Thyroid gland (tissue), 4 donors: ENCODE measurements around the gene MICALL1.
A peak's percentile ranks its signal among the peaks of the same experiment; 100 is the strongest.

Experiments
- POLR2A ChIP-seq, 2 donors: fragments of 450-650 bp; IDR thresholded peaks; one replicate each; pipeline ENCODE4 v1.6.1; 2017; ENCODE audit warnings: antibody characterized with exemption in 2 of 2, mild to moderate bottlenecking in 2 of 2, moderate library complexity in 1 of 2
- TF ChIP-seq, protein P1 (sequence below), 6 experiments: fragments of 200-600 bp in 3 of 6; fragments of 450-650 bp in 3 of 6; sonication (generic) in 3 of 6; IDR thresholded peaks; one replicate each; pipeline ENCODE4 v1.5.1; 2016 to 2019; ENCODE audit warnings: antibody characterized with exemption in 6 of 6, mild to moderate bottlenecking in 2 of 6, inconsistent platforms in 1 of 6, moderate library complexity in 1 of 6

DNA sequence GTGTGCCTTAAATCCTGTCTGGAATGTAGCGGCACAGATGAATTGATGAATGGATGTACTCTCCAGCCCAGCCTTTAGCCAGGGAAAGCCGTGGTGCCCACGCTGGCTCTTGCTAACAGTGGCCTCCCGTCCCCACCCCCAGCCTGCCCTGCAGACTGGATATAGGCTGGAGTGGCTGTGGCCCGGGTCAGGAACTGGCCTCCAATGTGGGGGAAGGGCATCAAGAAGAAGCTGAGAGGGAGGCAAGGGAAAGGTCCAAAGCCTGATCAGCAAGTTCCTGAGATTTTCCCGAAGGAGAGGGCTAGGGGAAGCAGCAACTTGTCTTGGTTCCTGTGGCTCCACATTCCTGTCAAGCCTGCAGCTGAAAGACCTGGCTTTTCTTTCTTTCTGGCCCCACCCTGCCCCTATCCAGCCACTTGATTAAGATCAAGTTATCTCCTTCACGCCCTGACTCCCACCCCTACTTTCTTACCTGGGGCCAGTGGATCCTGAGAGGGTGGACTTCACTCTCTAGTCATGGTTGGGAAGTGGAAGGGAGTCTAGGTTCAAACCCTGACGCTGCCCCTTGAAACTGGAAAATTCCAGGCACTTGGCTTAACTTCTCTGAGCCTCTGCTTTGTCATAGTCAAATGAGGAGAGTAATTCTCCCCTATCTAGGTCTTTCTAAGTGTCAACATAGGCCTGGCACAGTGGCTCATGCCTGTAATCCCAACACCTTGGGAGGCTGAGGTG, 11.0 kb upstream of the MICALL1 start:
- peak in 1 of 2 donors; percentile 10 for TF ChIP-seq POLR2A (IDR thresholded peaks at IDR 0.05)
- TF ChIP-seq, protein P1, sequence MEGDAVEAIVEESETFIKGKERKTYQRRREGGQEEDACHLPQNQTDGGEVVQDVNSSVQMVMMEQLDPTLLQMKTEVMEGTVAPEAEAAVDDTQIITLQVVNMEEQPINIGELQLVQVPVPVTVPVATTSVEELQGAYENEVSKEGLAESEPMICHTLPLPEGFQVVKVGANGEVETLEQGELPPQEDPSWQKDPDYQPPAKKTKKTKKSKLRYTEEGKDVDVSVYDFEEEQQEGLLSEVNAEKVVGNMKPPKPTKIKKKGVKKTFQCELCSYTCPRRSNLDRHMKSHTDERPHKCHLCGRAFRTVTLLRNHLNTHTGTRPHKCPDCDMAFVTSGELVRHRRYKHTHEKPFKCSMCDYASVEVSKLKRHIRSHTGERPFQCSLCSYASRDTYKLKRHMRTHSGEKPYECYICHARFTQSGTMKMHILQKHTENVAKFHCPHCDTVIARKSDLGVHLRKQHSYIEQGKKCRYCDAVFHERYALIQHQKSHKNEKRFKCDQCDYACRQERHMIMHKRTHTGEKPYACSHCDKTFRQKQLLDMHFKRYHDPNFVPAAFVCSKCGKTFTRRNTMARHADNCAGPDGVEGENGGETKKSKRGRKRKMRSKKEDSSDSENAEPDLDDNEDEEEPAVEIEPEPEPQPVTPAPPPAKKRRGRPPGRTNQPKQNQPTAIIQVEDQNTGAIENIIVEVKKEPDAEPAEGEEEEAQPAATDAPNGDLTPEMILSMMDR (IDR thresholded peaks at IDR 0.05) = no peak
